Coronary artery (tissue), 2 donors: ENCODE measurements around the gene GRPEL1.
"Not testable (repeated sequence)": the region's sequence is repeated elsewhere in the genome, so short reads cannot be mapped to it uniquely, and the experiment has no call there.

Experiments used
- DNase-seq: peaks from one replicate; pipeline ENCODE4 v3.0.0-alpha.2; 2017; ENCODE audit warnings: low spot score
- H3K27ac ChIP-seq, 2 donors: fragments of 200-600 bp; sonication (generic); one replicate each; pipeline ENCODE4 v1.5.1; 2016 to 2019
- H3K4me3 ChIP-seq: fragments of 200-600 bp; sonication (generic); 2 replicates; pipeline ENCODE4 v1.5.1; 2016; ENCODE audit warnings: mild to moderate bottlenecking, moderate library complexity
- CTCF ChIP-seq: fragments of 200-600 bp; sonication (generic); IDR thresholded peaks from one replicate; pipeline ENCODE4 v1.5.1; 2019; ENCODE audit warnings: antibody characterized with exemption

The GRPEL1 gene

GRCh38 chr4:7092026-7092425 lies 24.2 kb upstream of the GRPEL1 start:
- H3K4me3 ChIP-seq: no peak overlapping the region
- DNase-seq: no peak
- H3K27ac ChIP-seq: no peak overlapping the region
- no peak for TF ChIP-seq CTCF

- Histone ChIP-seq H3K4me3 (no peak overlapping the region), H3K27ac (no peak overlapping the region)
- TF ChIP-seq CTCF: no peak
- no peak for DNase-seq
Measured at GRCh38 chr4:7089213-7089986, 21.5 kb upstream of the GRPEL1 start.

- H3K4me3 ChIP-seq: no peak overlapping the region
- TF ChIP-seq CTCF: no peak
- no peak overlapping the region for H3K27ac ChIP-seq
- no peak for DNase-seq
Measured at GRCh38 chr4:7087036-7087435, 19.2 kb upstream of the GRPEL1 start.

- no peak for TF ChIP-seq CTCF
- no peak for DNase-seq
- Histone ChIP-seq H3K4me3 (no peak overlapping the region), H3K27ac (no peak overlapping the region)
Measured at GRCh38 chr4:7086384-7086783, 18.5 kb upstream of the GRPEL1 start.

- peak overlapping the region; percentile 35 for H3K4me3 ChIP-seq
- not testable (repeated sequence) for DNase-seq, H3K27ac ChIP-seq
Measured at GRCh38 chr4:7084564-7084961, 16.7 kb upstream of the GRPEL1 start.

GRCh38 chr4:7083597-7084563 lies 16.0 kb upstream of the GRPEL1 start:
- no peak overlapping the region for H3K27ac ChIP-seq
- no peak for DNase-seq
- H3K4me3 ChIP-seq: peak overlapping the region; percentile 35
- TF ChIP-seq CTCF: no peak

GRCh38 chr4:7079909-7080308 lies 12.0 kb upstream of the GRPEL1 start:
- not testable (repeated sequence) for H3K4me3 ChIP-seq, H3K27ac ChIP-seq, DNase-seq

- H3K27ac ChIP-seq, DNase-seq, H3K4me3 ChIP-seq: not testable (repeated sequence)
Measured at GRCh38 chr4:7079483-7079882, 11.6 kb upstream of the GRPEL1 start.
